K562 (cell line): ENCODE results near the gene NRSN2. TPM values are rescaled to one million over a fixed set of nuclear protein-coding genes. Genes with fewer than 3 reads are reported as not detected.

ENCODE experiments used
- ATAC-seq: fragments of 200-7000 bp; cut with Tn5 transposase; 3 replicates; pipeline ENCODE4 v1.9.1; 2020; ENCODE audit warnings: moderate library complexity
- BruUV-seq: library from RNA; stranded (reverse); fragments of 400-500 nt; replicated peaks from 2 replicates; lab custom pipeline; 2021; lab: Mats Ljungman, UMichigan
- CTCF ChIA-PET: fragments of 300-600 bp; formaldehyde crosslinking; extraction: SDS; loops from one replicate; lab custom pipeline; 2021; ENCODE audit warnings: low intra/inter-chr PET ratio; lab: Yijun Ruan, JAX
- POLR2A ChIA-PET: fragments of 300-600, 350-650 bp; sonication (Branson Sonifier 250); formaldehyde crosslinking; extraction: SDS; loops from one replicate; lab custom pipeline; 2021; ENCODE audit warnings: antibody characterized with exemption, inconsistent platforms; lab: Yijun Ruan, JAX
- DNase-seq, 4 experiments: peaks; one replicate each; pipeline versions ENCODE4 v3.0.0 to v3.0.0-alpha.2; 2011 to 2018; ENCODE audit warnings: low spot score in 3 of 4, mixed read lengths in 3 of 4; ENCODE audit errors: extremely low read depth in 1 of 4
- FAIRE-seq: peaks from 2 replicates; lab custom pipeline; 2011; peaks lifted over from hg19 to GRCh38; lab: Jason Lieb, UNC
- H2AFZ ChIP-seq: 2 replicates; pipeline ENCODE4 v1.6.0; 2011; ENCODE audit warnings: low read depth, low read length, control low read depth, inconsistent platforms
- H3K27ac ChIP-seq: fragments of 200-600 bp; 3 replicates; pipeline ENCODE4 v1.8.0; 2011; ENCODE audit warnings: low read depth, mild to moderate bottlenecking, control low read depth, inconsistent platforms, low read length, moderate library complexity, mixed read lengths; ENCODE audit errors: extremely low read depth
- H3K27me3 ChIP-seq, 2 experiments: fragments of 300-600 bp in 1 of 2; 2 replicates in 1 of 2; 3 replicates in 1 of 2; pipeline versions ENCODE4 v1.6.0 to v1.8.0; 2011; ENCODE audit warnings: inconsistent platforms in 2 of 2, low read length in 2 of 2, mild to moderate bottlenecking in 1 of 2, mixed read lengths in 1 of 2, moderate library complexity in 1 of 2; ENCODE audit not compliant: control insufficient read depth in 2 of 2, insufficient read depth in 2 of 2
- H3K36me3 ChIP-seq: fragments of 300-600 bp; 3 replicates; pipeline ENCODE4 v1.8.0; 2011; ENCODE audit warnings: mild to moderate bottlenecking, low read length, inconsistent platforms; ENCODE audit not compliant: control insufficient read depth, insufficient read depth
- H3K4me1 ChIP-seq, 2 experiments: fragments of 200-600 bp in 1 of 2; replicated peaks in 1 of 2; 2 replicates in 1 of 2; 3 replicates in 1 of 2; pipeline versions ENCODE4 v1.5.1 to v1.8.0; 2011; ENCODE audit warnings: inconsistent platforms in 2 of 2, low read length in 2 of 2, mild to moderate bottlenecking in 1 of 2, mixed read lengths in 1 of 2, moderate library complexity in 1 of 2; ENCODE audit not compliant: control insufficient read depth in 2 of 2, insufficient read depth in 2 of 2
- H3K4me2 ChIP-seq: 2 replicates; pipeline ENCODE4 v1.6.1; 2011; ENCODE audit warnings: low read length, control low read depth, inconsistent platforms, mixed read lengths; ENCODE audit not compliant: insufficient read depth
- H3K4me3 ChIP-seq: fragments of 200-600 bp; sonication (generic), shearing (Covaris generic); 2 replicates; pipeline ENCODE4 v1.5.1; 2016; ENCODE audit warnings: control low read depth, inconsistent platforms
- H3K79me2 ChIP-seq: fragments of 200-600 bp; 3 replicates; pipeline ENCODE4 v1.8.0; 2011; ENCODE audit warnings: low read length, inconsistent platforms; ENCODE audit not compliant: control insufficient read depth, insufficient read depth
- H3K9ac ChIP-seq, 2 experiments: 2 replicates each; pipeline versions ENCODE4 v1.6.0 to v1.6.1; 2011; ENCODE audit warnings: low read depth in 2 of 2, low read length in 2 of 2, control low read depth in 1 of 2, inconsistent platforms in 1 of 2, mild to moderate bottlenecking in 1 of 2, mixed read lengths in 1 of 2; ENCODE audit not compliant: insufficient read depth in 1 of 2
- H3K9me1 ChIP-seq: one replicate; pipeline ENCODE4 v1.6.0; 2011; ENCODE audit warnings: inconsistent platforms, mild to moderate bottlenecking, low read length, moderate library complexity; ENCODE audit not compliant: control insufficient read depth, insufficient read depth
- H3K9me3 ChIP-seq: replicated peaks from 2 replicates; pipeline ENCODE4 v1.5.1; 2011; ENCODE audit warnings: low read depth, low read length, inconsistent platforms; ENCODE audit not compliant: control insufficient read depth, insufficient read depth
- H4K20me1 ChIP-seq: replicated peaks from 2 replicates; pipeline ENCODE4 v1.6.1; 2011; ENCODE audit warnings: low read length, inconsistent platforms, mixed read lengths; ENCODE audit not compliant: control insufficient read depth, insufficient read depth
- CREB3 ChIP-seq: fragments of 450-650 bp; conservative IDR thresholded peaks from 2 replicates; pipeline ENCODE4 v1.6.1; 2016; ENCODE audit warnings: missing genetic modification characterization, low read depth, mild to moderate bottlenecking, missing compliant biosample characterization, moderate library complexity
- DMBX1 ChIP-seq: fragments of 250-450 bp; sonication (Bioruptor Pico); IDR thresholded peaks from 2 replicates; pipeline ENCODE4 v1.8.0; 2022; ENCODE audit warnings: inconsistent platforms, mild to moderate bottlenecking, moderate library complexity, borderline replicate concordance
- GMEB1 ChIP-seq: fragments of 250-450 bp; sonication (Bioruptor Pico); IDR thresholded peaks from 2 replicates; pipeline ENCODE4 v1.4.0; 2020; ENCODE audit warnings: mild to moderate bottlenecking
- RBFOX2 ChIP-seq: fragments of 200-400 bp; formaldehyde crosslinking; IDR thresholded peaks from 2 replicates; pipeline ENCODE4 v1.6.1; 2017; ENCODE audit warnings: low read depth, mild to moderate bottlenecking, low read length, moderate library complexity
- SMARCC2 ChIP-seq: fragments of 450-650 bp; IDR thresholded peaks from 2 replicates; pipeline ENCODE4 v1.6.1; 2017; ENCODE audit warnings: antibody characterized with exemption, moderate library complexity, mild to moderate bottlenecking, low read depth
- UBTF ChIP-seq, 2 experiments: IDR thresholded peaks; 2 replicates each; pipeline ENCODE4 v1.6.1; 2012; ENCODE audit warnings: improper control_type of control experiment in 2 of 2, low read depth in 2 of 2, low read length in 2 of 2, borderline replicate concordance in 1 of 2
- WGBS: fragments of 100-300 bp; shearing (Covaris generic); methylation state at CpG from one replicate; pipeline ENCODE4 v1.1.6; 2016; ENCODE audit warnings: low coverage, mixed read lengths; ENCODE audit not compliant: insufficient coverage; ENCODE audit errors: missing lambda C conversion rate; 5-methylcytosine and 5-hydroxymethylcytosine counted together
- in situ Hi-C: fragments of 300-500 bp; cut with MboI; formaldehyde crosslinking; loops from 4 replicates; pipeline ENCODE4 v1.15.0; 2018; ENCODE audit warnings: inconsistent platforms, mixed read lengths
- intact Hi-C: fragments of 100-400 bp; cut with micrococcal nuclease; formaldehyde crosslinking; loops from 2 replicates; pipeline ENCODE4 v1.14.2; 2022
- polyA plus RNA-seq, 8 experiments: library from polyadenylated mRNA; depleted of rRNA in 4 of 8; stranded (reverse) in 5 of 8; unstranded in 3 of 8; fragments of >200 nt; fragmentation: Nextera tagmentation in 2 of 8; fragmentation: Illumina TruSeq in 1 of 8; extraction: Ambion mirVana in 2 of 8; extraction: Trizol in 1 of 8; gene quantifications; 2 replicates each; pipeline versions ENCODE4 v1.2.1 to v1.2.3, GENCODE V29; 2011 to 2014; ENCODE audit warnings: inconsistent platforms in 1 of 8, missing spikeins in 1 of 8
- total RNA-seq, 7 experiments: library from RNA; depleted of rRNA in 6 of 7; stranded (reverse); fragments of >200 nt in 6 of 7; fragmentation: Illumina TruSeq in 2 of 7; extraction: Trizol in 2 of 7; gene quantifications; 2 replicates each; pipeline versions ENCODE4 v1.2.1 to v1.2.3, GENCODE V29; 2011 to 2021; ENCODE audit warnings: low replicate concordance in 1 of 7

The NRSN2 gene
- total and polyA plus RNA-seq, 9 of the 15 experiments (the other 6 are each of a cell fraction or from before 2014, with no cell fraction given), result 7.5 to 29.7 (median 11.1) TPM

GRCh38 chr20:384723-385122, 37.8 kb downstream of the NRSN2 start (continued):
- TF ChIP-seq CREB3 (tag) (no peak), DMBX1 (0 out of 2 replicates have a peak, but pooled peaks have one; percentile 25), GMEB1 (CRISPR knock-in tag) (no peak), UBTF (IDR thresholded peaks at IDR 0.05; ENCODE audit: borderline replicate concordance in 1 of 2, low read depth in 2 of 2, low read length in 2 of 2) (no peak)

- no peak overlapping the region for H3K9ac ChIP-seq
- peaks cover 14 to 19% of the 10 kb centered on the region in 2 experiments; a peak in 4 of 5 replicates for H3K4me1 ChIP-seq
- peaks cover 70% of the 10 kb centered on the region for H3K36me3 ChIP-seq
- ATAC-seq (no peak), FAIRE-seq (no peak), DNase-seq (no peak)
- CTCF ChIA-PET, result no interaction called here
- H2AFZ ChIP-seq, result no peak overlapping the region
- no peak overlapping the region for H3K4me3 ChIP-seq
- POLR2A ChIA-PET, result interaction anchor here (2.7 to 9.2 kb wide), 3 partner anchors 12 to 23 kb away, joined by 11 to 100 read pairs (median 95); no protein-coding TSS in a partner anchor
- H3K9me1 ChIP-seq, result no peaks in the 10 kb centered on the region
- in situ Hi-C loops, result no loop called here
- peaks cover 79% of the 10 kb centered on the region for H3K79me2 ChIP-seq
- no peak overlapping the region for H3K4me2 ChIP-seq
- no peak overlapping the region; the same call in 2 of the 3 replicates for H3K27ac ChIP-seq
- no peaks in the 10 kb centered on the region for H3K27me3 ChIP-seq
- WGBS, result 92% methylated on average over 4 of the region's 5 CpGs
- intact Hi-C loops, result no loop called here
- no TSS peak for BruUV-seq
- TF ChIP-seq SMARCC2 (no peak), RBFOX2 (peak; percentile 62)
- no peaks in the 10 kb centered on the region for H3K9me3 ChIP-seq
- peaks cover 11% of the 10 kb centered on the region for H4K20me1 ChIP-seq
Measured at GRCh38 chr20:385448-385847, 38.5 kb downstream of the NRSN2 start.
